GM12878 (cell line): Measurements from ENCODE around the gene QSOX1. TPM values are rescaled to one million over a fixed set of nuclear protein-coding genes. Genes with fewer than 3 reads are reported as not detected.

Source experiments
- ASH2L ChIP-seq: fragments of 300-600, 200-600 bp; sonication (generic); IDR thresholded peaks from 2 replicates; pipeline ENCODE4 v1.6.1; 2017; ENCODE audit warnings: low read depth, mild to moderate bottlenecking, borderline replicate concordance
- BRCA1 ChIP-seq: IDR thresholded peaks from 2 replicates; pipeline ENCODE4 v1.6.1; 2011; ENCODE audit warnings: low read depth, low read length, improper control_type of control experiment
- CREB1 ChIP-seq: IDR thresholded peaks from 2 replicates; pipeline ENCODE4 v1.6.1; 2012; ENCODE audit warnings: low read depth, mild to moderate bottlenecking, inconsistent platforms
- JUND ChIP-seq: IDR thresholded peaks from 2 replicates; pipeline ENCODE4 v1.6.1; 2012; ENCODE audit warnings: low read depth, mild to moderate bottlenecking, low read length, improper control_type of control experiment, moderate library complexity
- KDM1A ChIP-seq: fragments of 200-600 bp; sonication (generic); IDR thresholded peaks from 2 replicates; pipeline ENCODE4 v1.6.1; 2016; ENCODE audit warnings: borderline replicate concordance
- NBN ChIP-seq: fragments of 450-650 bp; IDR thresholded peaks from 2 replicates; pipeline ENCODE4 v1.6.1; 2016
- RB1 ChIP-seq: fragments of 450-650 bp; formaldehyde crosslinking; IDR thresholded peaks from 2 replicates; pipeline ENCODE4 v1.6.1; 2017; ENCODE audit warnings: mild to moderate bottlenecking, borderline replicate concordance
- SUPT20H ChIP-seq: IDR thresholded peaks from 2 replicates; pipeline ENCODE4 v1.6.1; 2011; ENCODE audit warnings: low read depth, mild to moderate bottlenecking, low read length, moderate library complexity, borderline replicate concordance; ENCODE audit not compliant: control insufficient read depth
- ZBTB11 ChIP-seq: fragments of 450-650 bp; formaldehyde crosslinking; IDR thresholded peaks from 2 replicates; pipeline ENCODE4 v1.5.0; 2022; ENCODE audit warnings: mild to moderate bottlenecking, missing genetic modification characterization
- ZBTB40 ChIP-seq: fragments of 450-650 bp; IDR thresholded peaks from 2 replicates; pipeline ENCODE4 v1.6.1; 2016; ENCODE audit warnings: mild to moderate bottlenecking, moderate library complexity, borderline replicate concordance
- ZNF207 ChIP-seq: fragments of 450-650 bp; IDR thresholded peaks from 2 replicates; pipeline ENCODE4 v1.6.1; 2014; ENCODE audit warnings: antibody characterized with exemption, mild to moderate bottlenecking, borderline replicate concordance
- ZZZ3 ChIP-seq: IDR thresholded peaks from 2 replicates; pipeline ENCODE4 v1.6.1; 2011; ENCODE audit warnings: low read depth; ENCODE audit not compliant: control insufficient read depth, insufficient read length
- polyA plus RNA-seq, 11 experiments: library from polyadenylated mRNA; depleted of rRNA in 4 of 11; unstranded in 6 of 11; stranded (reverse) in 5 of 11; fragments of >200 nt; fragmentation: Nextera tagmentation in 4 of 11; fragmentation: Illumina TruSeq in 1 of 11; extraction: Ambion mirVana in 4 of 11; extraction: Trizol in 1 of 11; gene quantifications; 1 replicate in 1 of 11; 2 replicates in 10 of 11; pipeline versions ENCODE4 v1.2.1 to v1.2.3, GENCODE V29; 2011 to 2016; ENCODE audit warnings: inconsistent platforms in 2 of 11, missing spikeins in 2 of 11, low read depth in 1 of 11
- total RNA-seq, 4 experiments: library from RNA; depleted of rRNA in 3 of 4; stranded (reverse); fragments of >200 nt in 3 of 4; fragmentation: Illumina TruSeq in 1 of 4; extraction: Trizol in 1 of 4; gene quantifications; 2 replicates each; pipeline versions ENCODE4 v1.2.1 to v1.2.3, GENCODE V29; 2013 to 2021

QSOX1 gene
- total and polyA plus RNA-seq, 10 of the 15 experiments (the other 5 are each of a cell fraction or from before 2014, with no cell fraction given) = 1.8 to 31.3 (median 11.2) TPM

- TF ChIP-seq ZBTB40 (no peak), ZZZ3 (no peak), KDM1A (no peak), JUND (no peak), CREB1 (no peak), RB1 (no peak), BRCA1 (no peak), ZBTB11 (CRISPR knock-in tag) (no peak), NBN (no peak), ZNF207 (no peak), SUPT20H (no peak), ASH2L (no peak)
Observed at GRCh38 chr1:180170546-180171151, 16.0 kb downstream of the QSOX1 start (continued).
